GM12878 (cell line): ENCODE measurements around the gene FHL2. TPM values are rescaled to one million over a fixed set of nuclear protein-coding genes. Genes with fewer than 3 reads are reported as not detected.

Experiments used
- ATAC-seq: fragments of 200-7000 bp; cut with Tn5 transposase; 3 replicates; pipeline ENCODE4 v1.9.1; 2020; ENCODE audit warnings: mild to moderate bottlenecking, moderate library complexity
- BruUV-seq: library from RNA; stranded (reverse); fragments of 400-500 nt; replicated peaks from 2 replicates; lab custom pipeline; 2021; lab: Mats Ljungman, UMichigan
- CTCF ChIA-PET: fragments of 300-600 bp; sonication (Branson Sonifier 250); formaldehyde crosslinking; extraction: SDS; loops from one replicate; lab custom pipeline; 2021; ENCODE audit warnings: inconsistent platforms; lab: Yijun Ruan, JAX
- POLR2A ChIA-PET: fragments of 350-600 bp; formaldehyde crosslinking; extraction: SDS; loops from one replicate; lab custom pipeline; 2021; ENCODE audit warnings: inconsistent platforms; lab: Charles Lee
- RAD21 ChIA-PET: fragments of 300-600 bp; sonication (Branson Sonifier 250); formaldehyde crosslinking; loops from one replicate; lab custom pipeline; 2023; ENCODE audit warnings: antibody characterized with exemption; ENCODE audit not compliant: unreplicated experiment; lab: Charles Lee
- SMC1A ChIA-PET: fragments of 300-600 bp; sonication (Branson Sonifier 250); formaldehyde crosslinking; loops from one replicate; lab custom pipeline; 2023; ENCODE audit not compliant: unreplicated experiment, uncharacterized antibody; lab: Charles Lee
- DNase-seq: peaks from one replicate; pipeline ENCODE4 v3.0.0-alpha.2; 2011; ENCODE audit warnings: low read depth, low spot score
- FAIRE-seq: peaks from 3 replicates; lab custom pipeline; 2011; peaks lifted over from hg19 to GRCh38; lab: Jason Lieb, UNC
- H2AFZ ChIP-seq: 2 replicates; pipeline ENCODE4 v1.6.0; 2011; ENCODE audit warnings: low read depth, low read length, control low read depth; ENCODE audit not compliant: control insufficient read depth
- H3K27ac ChIP-seq: 2 replicates; pipeline ENCODE4 v1.5.1; 2011; ENCODE audit warnings: control low read depth; ENCODE audit not compliant: control insufficient read depth, insufficient read depth
- H3K27me3 ChIP-seq, 2 experiments: replicated peaks in 1 of 2; 2 replicates each; pipeline versions ENCODE4 v1.6.0 to v1.6.1; 2011; ENCODE audit warnings: low read length in 1 of 2; ENCODE audit not compliant: control insufficient read depth in 2 of 2, insufficient read depth in 2 of 2
- H3K36me3 ChIP-seq, 2 experiments: 2 replicates each; pipeline ENCODE4 v1.5.1; 2011; ENCODE audit warnings: low read length in 1 of 2; ENCODE audit not compliant: control insufficient read depth in 2 of 2, insufficient read depth in 2 of 2
- H3K4me1 ChIP-seq: 2 replicates; pipeline ENCODE4 v1.6.1; 2011; ENCODE audit warnings: mild to moderate bottlenecking, low read length, moderate library complexity, mixed read lengths; ENCODE audit not compliant: control insufficient read depth, insufficient read depth
- H3K4me2 ChIP-seq: 2 replicates; pipeline ENCODE4 v1.6.0; 2011; ENCODE audit warnings: control low read depth; ENCODE audit not compliant: control insufficient read depth, insufficient read depth
- H3K4me3 ChIP-seq: fragments of 200-600 bp; sonication (generic); 2 replicates; pipeline ENCODE4 v1.5.1; 2016
- H3K79me2 ChIP-seq: 2 replicates; pipeline ENCODE4 v1.6.0; 2011; ENCODE audit warnings: low read length; ENCODE audit not compliant: control insufficient read depth, insufficient read depth
- H3K9ac ChIP-seq: 2 replicates; pipeline ENCODE4 v1.8.0; 2011; ENCODE audit warnings: low read length, control low read depth, mixed read lengths; ENCODE audit not compliant: control insufficient read depth, insufficient read depth
- H3K9me3 ChIP-seq: replicated peaks from 3 replicates; pipeline ENCODE4 v1.5.1; 2011; ENCODE audit warnings: mild to moderate bottlenecking, low read length; ENCODE audit not compliant: control insufficient read depth, insufficient read depth
- H4K20me1 ChIP-seq: 2 replicates; pipeline ENCODE4 v1.6.0; 2011; ENCODE audit not compliant: control insufficient read depth, insufficient read depth
- CHD1 ChIP-seq: IDR thresholded peaks from 2 replicates; pipeline ENCODE4 v1.6.1; 2012; ENCODE audit warnings: low read depth, low read length, improper control_type of control experiment
- KDM1A ChIP-seq: fragments of 200-600 bp; sonication (generic); IDR thresholded peaks from 2 replicates; pipeline ENCODE4 v1.6.1; 2016; ENCODE audit warnings: borderline replicate concordance
- MXI1 ChIP-seq: fragments of 150-350 bp; IDR thresholded peaks from 2 replicates; pipeline ENCODE4 v1.6.1; 2011; ENCODE audit warnings: low read depth, mild to moderate bottlenecking, inconsistent platforms, low read length, improper control_type of control experiment
- MYC ChIP-seq: IDR thresholded peaks from 2 replicates; pipeline ENCODE4 v1.6.1; 2011; ENCODE audit warnings: mild to moderate bottlenecking, low read length, moderate library complexity, inconsistent platforms; ENCODE audit not compliant: insufficient read depth, insufficient replicate concordance, insufficient read length, severe bottlenecking
- NFYB ChIP-seq: IDR thresholded peaks from 2 replicates; pipeline ENCODE4 v1.6.1; 2011; ENCODE audit warnings: low read depth, mild to moderate bottlenecking, low read length, improper control_type of control experiment, moderate library complexity; ENCODE audit not compliant: insufficient read depth
- NR2F1 ChIP-seq: fragments of 450-650 bp; conservative IDR thresholded peaks from 2 replicates; pipeline ENCODE4 v1.6.1; 2017; ENCODE audit warnings: mild to moderate bottlenecking
- SMAD1 ChIP-seq: fragments of 450-650 bp; IDR thresholded peaks from 2 replicates; pipeline ENCODE4 v1.6.1; 2018; ENCODE audit warnings: mild to moderate bottlenecking, low read depth; ENCODE audit not compliant: partially characterized antibody
- YBX1 ChIP-seq: fragments of 450-650 bp; IDR thresholded peaks from 2 replicates; pipeline ENCODE4 v1.6.1; 2016; ENCODE audit warnings: antibody characterized with exemption
- ZNF622 ChIP-seq: fragments of 450-650 bp; IDR thresholded peaks from 2 replicates; pipeline ENCODE4 v1.6.1; 2017; ENCODE audit warnings: mild to moderate bottlenecking, inconsistent platforms
- WGBS: methylation state at CpG from one replicate; pipeline ENCODE4 v1.1.6; 2016; ENCODE audit warnings: low lambda C conversion rate; ENCODE audit not compliant: insufficient replicate concordance, insufficient coverage; ENCODE audit errors: missing lambda C conversion rate; 5-methylcytosine and 5-hydroxymethylcytosine counted together
- in situ Hi-C: fragments of 300-500 bp; cut with MboI; formaldehyde crosslinking; loops from 9 replicates; pipeline ENCODE4 v1.14.3; 2018; ENCODE audit warnings: mixed read lengths
- intact Hi-C: fragments of 100-400 bp; cut with micrococcal nuclease; formaldehyde crosslinking; loops from one replicate; pipeline ENCODE4 v1.14.2; 2022; ENCODE audit not compliant: unreplicated experiment
- polyA plus RNA-seq, 11 experiments: library from polyadenylated mRNA; depleted of rRNA in 4 of 11; unstranded in 6 of 11; stranded (reverse) in 5 of 11; fragments of >200 nt; fragmentation: Nextera tagmentation in 4 of 11; fragmentation: Illumina TruSeq in 1 of 11; extraction: Ambion mirVana in 4 of 11; extraction: Trizol in 1 of 11; gene quantifications; 1 replicate in 1 of 11; 2 replicates in 10 of 11; pipeline versions ENCODE4 v1.2.1 to v1.2.3, GENCODE V29; 2011 to 2016; ENCODE audit warnings: inconsistent platforms in 2 of 11, missing spikeins in 2 of 11, low read depth in 1 of 11
- total RNA-seq, 4 experiments: library from RNA; depleted of rRNA in 3 of 4; stranded (reverse); fragments of >200 nt in 3 of 4; fragmentation: Illumina TruSeq in 1 of 4; extraction: Trizol in 1 of 4; gene quantifications; 2 replicates each; pipeline versions ENCODE4 v1.2.1 to v1.2.3, GENCODE V29; 2013 to 2021
- TF ChIP-seq, protein P1 (sequence below): fragments of 150-350 bp; IDR thresholded peaks from 2 replicates; pipeline ENCODE4 v1.6.1; 2016; ENCODE audit warnings: low read depth, low read length
- TF ChIP-seq, protein P2 (sequence below): IDR thresholded peaks from 2 replicates; pipeline ENCODE4 v1.6.1; 2011; ENCODE audit warnings: borderline replicate concordance, low read depth, mild to moderate bottlenecking, moderate library complexity, low read length; ENCODE audit not compliant: insufficient read depth, poor library complexity, severe bottlenecking

The FHL2 gene
- total and polyA plus RNA-seq, 10 of the 15 experiments (the other 5 are each of a cell fraction or from before 2014, with no cell fraction given): 2.2 to 9.9 (median 4.5) TPM

DNA sequence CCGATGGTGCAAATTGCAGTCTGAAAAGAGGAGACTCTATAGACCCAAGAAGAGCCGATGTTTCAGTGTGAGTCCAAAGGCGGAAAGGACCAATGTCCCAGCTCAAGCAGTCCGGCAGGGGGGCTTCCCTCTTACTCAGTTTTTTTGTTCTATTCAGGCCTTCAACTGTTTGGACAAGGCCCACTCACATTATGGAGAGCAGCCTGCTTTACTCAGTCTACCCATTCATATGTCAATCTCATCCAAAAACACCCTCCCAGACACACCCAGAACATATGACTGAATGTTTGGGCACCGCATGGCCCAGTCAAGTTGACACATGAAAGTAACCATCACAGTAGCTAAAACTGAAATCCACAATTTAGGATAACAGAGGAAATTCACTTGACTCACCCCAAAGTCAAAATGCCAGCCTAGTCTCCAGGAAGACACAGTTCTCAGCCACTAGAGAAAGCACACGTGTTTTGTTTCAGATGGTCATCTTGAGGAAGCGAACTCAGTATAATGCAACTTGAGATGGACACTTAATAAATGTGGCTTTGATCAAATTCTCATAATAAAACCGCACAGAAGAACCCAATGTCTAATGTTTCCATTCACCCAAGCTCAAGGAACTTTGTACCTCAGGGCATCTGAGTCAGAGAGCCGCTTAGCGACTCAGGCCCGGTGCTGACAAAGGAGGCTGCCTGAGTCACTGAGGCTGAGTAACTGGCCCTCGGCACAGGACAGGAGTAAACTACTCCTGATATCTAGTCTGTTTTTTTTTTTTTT lies 2.4 kb downstream of the FHL2 start:
- no peak for DNase-seq
- intact Hi-C loops: no loop called here
- H3K4me1 ChIP-seq: no peaks in the 10 kb centered on the region

DNA sequence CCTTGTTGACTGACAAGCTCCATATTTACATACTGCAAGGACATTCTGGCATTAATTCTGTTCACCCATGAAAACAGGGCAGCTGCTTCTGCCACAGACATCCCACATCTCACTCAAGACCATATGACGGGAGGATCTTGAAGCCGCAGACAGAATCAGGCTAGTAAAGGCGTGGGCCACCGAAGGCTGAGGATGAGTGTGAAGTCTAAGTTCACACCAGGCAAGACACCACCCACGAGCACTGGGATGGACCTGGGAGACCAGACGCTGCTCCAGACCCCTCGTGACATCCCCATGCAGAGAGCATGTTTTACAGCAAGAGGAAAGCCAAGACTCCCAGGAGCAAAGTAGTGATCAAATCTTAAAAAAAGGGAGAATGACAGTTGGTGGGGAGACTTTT lies 3.2 kb downstream of the FHL2 start:
- DNase-seq: no peak
- BruUV-seq: no TSS peak
- intact Hi-C loops: no loop called here
- H3K27me3 ChIP-seq: peaks cover 2 to 14% of the 10 kb centered on the region in 2 experiments
- H3K9ac ChIP-seq: no peak overlapping the region
- SMC1A ChIA-PET: interaction anchor here (1.8 kb wide), 1 partner anchor 11 kb away, joined by 5 read pairs; no protein-coding TSS in a partner anchor
- in situ Hi-C loops: no loop called here
- no peaks in the 10 kb centered on the region; the same call in 2 of the 3 replicates for H3K9me3 ChIP-seq
- RAD21 ChIA-PET: no interaction called here
- no peaks in the 10 kb centered on the region for H3K4me1 ChIP-seq
- POLR2A ChIA-PET: no interaction called here
- H3K4me3 ChIP-seq: no peak overlapping the region
- no peak for FAIRE-seq
- CTCF ChIA-PET: interaction anchor here (0.7 kb wide), 1 partner anchor 47 kb away, joined by 3 read pairs; no protein-coding TSS in a partner anchor
- H4K20me1 ChIP-seq: no peaks in the 10 kb centered on the region
- no peaks in the 10 kb centered on the region for H3K36me3 ChIP-seq
- ATAC-seq: no peak
- no peak overlapping the region for H3K4me2 ChIP-seq
- WGBS: 46% methylated on average over 7 of the region's 7 CpGs
- no peaks in the 10 kb centered on the region for H3K79me2 ChIP-seq
- no peak overlapping the region for H2AFZ ChIP-seq
- no peak overlapping the region for H3K27ac ChIP-seq
- no peak for TF ChIP-seq ZNF622
- TF ChIP-seq CHD1: no peak
- TF ChIP-seq, protein P1, sequence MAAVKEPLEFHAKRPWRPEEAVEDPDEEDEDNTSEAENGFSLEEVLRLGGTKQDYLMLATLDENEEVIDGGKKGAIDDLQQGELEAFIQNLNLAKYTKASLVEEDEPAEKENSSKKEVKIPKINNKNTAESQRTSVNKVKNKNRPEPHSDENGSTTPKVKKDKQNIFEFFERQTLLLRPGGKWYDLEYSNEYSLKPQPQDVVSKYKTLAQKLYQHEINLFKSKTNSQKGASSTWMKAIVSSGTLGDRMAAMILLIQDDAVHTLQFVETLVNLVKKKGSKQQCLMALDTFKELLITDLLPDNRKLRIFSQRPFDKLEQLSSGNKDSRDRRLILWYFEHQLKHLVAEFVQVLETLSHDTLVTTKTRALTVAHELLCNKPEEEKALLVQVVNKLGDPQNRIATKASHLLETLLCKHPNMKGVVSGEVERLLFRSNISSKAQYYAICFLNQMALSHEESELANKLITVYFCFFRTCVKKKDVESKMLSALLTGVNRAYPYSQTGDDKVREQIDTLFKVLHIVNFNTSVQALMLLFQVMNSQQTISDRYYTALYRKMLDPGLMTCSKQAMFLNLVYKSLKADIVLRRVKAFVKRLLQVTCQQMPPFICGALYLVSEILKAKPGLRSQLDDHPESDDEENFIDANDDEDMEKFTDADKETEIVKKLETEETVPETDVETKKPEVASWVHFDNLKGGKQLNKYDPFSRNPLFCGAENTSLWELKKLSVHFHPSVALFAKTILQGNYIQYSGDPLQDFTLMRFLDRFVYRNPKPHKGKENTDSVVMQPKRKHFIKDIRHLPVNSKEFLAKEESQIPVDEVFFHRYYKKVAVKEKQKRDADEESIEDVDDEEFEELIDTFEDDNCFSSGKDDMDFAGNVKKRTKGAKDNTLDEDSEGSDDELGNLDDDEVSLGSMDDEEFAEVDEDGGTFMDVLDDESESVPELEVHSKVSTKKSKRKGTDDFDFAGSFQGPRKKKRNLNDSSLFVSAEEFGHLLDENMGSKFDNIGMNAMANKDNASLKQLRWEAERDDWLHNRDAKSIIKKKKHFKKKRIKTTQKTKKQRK: no peak
- no peak for TF ChIP-seq MYC
- TF ChIP-seq MXI1: no peak
- no peak for TF ChIP-seq NR2F1
- TF ChIP-seq YBX1: no peak
- no peak for TF ChIP-seq KDM1A
- no peak for TF ChIP-seq NFYB

More for the DNA sequence above, 2.4 kb downstream of the FHL2 start:
- ATAC-seq: no peak
- Histone ChIP-seq H3K4me2 (no peak overlapping the region), H3K9ac (no peak overlapping the region), H3K36me3 (no peaks in the 10 kb centered on the region), H2AFZ (no peak overlapping the region)
- in situ Hi-C loops: no loop called here
- BruUV-seq: no TSS peak
- FAIRE-seq: no peak
- TF ChIP-seq, protein P2, sequence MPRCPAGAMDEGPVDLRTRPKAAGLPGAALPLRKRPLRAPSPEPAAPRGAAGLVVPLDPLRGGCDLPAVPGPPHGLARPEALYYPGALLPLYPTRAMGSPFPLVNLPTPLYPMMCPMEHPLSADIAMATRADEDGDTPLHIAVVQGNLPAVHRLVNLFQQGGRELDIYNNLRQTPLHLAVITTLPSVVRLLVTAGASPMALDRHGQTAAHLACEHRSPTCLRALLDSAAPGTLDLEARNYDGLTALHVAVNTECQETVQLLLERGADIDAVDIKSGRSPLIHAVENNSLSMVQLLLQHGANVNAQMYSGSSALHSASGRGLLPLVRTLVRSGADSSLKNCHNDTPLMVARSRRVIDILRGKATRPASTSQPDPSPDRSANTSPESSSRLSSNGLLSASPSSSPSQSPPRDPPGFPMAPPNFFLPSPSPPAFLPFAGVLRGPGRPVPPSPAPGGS: peak; percentile 84
- no peak for TF ChIP-seq SMAD1
- TF ChIP-seq, all 136 proteins: peak for 1
- WGBS: 60% methylated on average over 12 of the region's 12 CpGs
- Histone ChIP-seq H3K27ac (no peak overlapping the region), H3K27me3 (peaks cover 2 to 14% of the 10 kb centered on the region in 2 experiments), H3K9me3 (no peaks in the 10 kb centered on the region; the same call in 2 of the 3 replicates), H3K79me2 (no peaks in the 10 kb centered on the region), H3K4me3 (no peak overlapping the region), H4K20me1 (no peaks in the 10 kb centered on the region)
- ChIA-PET SMC1A (interaction anchor here (1.0 to 1.8 kb wide), 2 partner anchors 10 to 16 kb away, joined by 4 to 5 read pairs; no protein-coding TSS in a partner anchor), RAD21 (no interaction called here), POLR2A (no interaction called here), CTCF (no interaction called here)
